Colon (tissue), 2 donors: ENCODE measurements around the gene RTP3.

Experiments
- FAIRE-seq: peaks from 2 replicates; lab custom pipeline; 2012; peaks lifted over from hg19 to GRCh38; lab: Jason Lieb, UNC
- donor health status: control.
- donor health status: control.

The RTP3 gene

GRCh38 chr3:46497556-46498265 is at the start of gene RTP3:
TSS of gene RTP3 (plus strand) at chr3:46497976. CDS start at chr3:46498063, 87 bp downstream.
- FAIRE-seq, result no peak

GRCh38 chr3:46448721-46449120 is 49.1 kb upstream of the RTP3 start:
- FAIRE-seq, result no peak

GRCh38 chr3:46449755-46450552 is 47.8 kb upstream of the RTP3 start:
- no peak for FAIRE-seq

GRCh38 chr3:46453526-46454208 is 44.1 kb upstream of the RTP3 start:
- no peak for FAIRE-seq

GRCh38 chr3:46454209-46454595 is 43.6 kb upstream of the RTP3 start:
- no peak for FAIRE-seq

- no peak for FAIRE-seq
Measured at GRCh38 chr3:46454606-46455005, 43.2 kb upstream of the RTP3 start.

- FAIRE-seq, result no peak
Measured at GRCh38 chr3:46455231-46456115, 42.3 kb upstream of the RTP3 start.

GRCh38 chr3:46456118-46456517 is 41.7 kb upstream of the RTP3 start:
- FAIRE-seq, result no peak

- no peak for FAIRE-seq
Measured at GRCh38 chr3:46460051-46460450, 37.7 kb upstream of the RTP3 start.

- FAIRE-seq, result no peak
Measured at GRCh38 chr3:46462111-46462510, 35.7 kb upstream of the RTP3 start.

- no peak for FAIRE-seq
Measured at GRCh38 chr3:46462511-46462910, 35.3 kb upstream of the RTP3 start.

- no peak for FAIRE-seq
Measured at GRCh38 chr3:46463120-46463867, 34.5 kb upstream of the RTP3 start.

- no peak for FAIRE-seq
Measured at GRCh38 chr3:46463868-46464241, 33.9 kb upstream of the RTP3 start.

- no peak for FAIRE-seq
Measured at GRCh38 chr3:46464326-46465195, 33.2 kb upstream of the RTP3 start, which contains the start of gene LTF. TSS of gene LTF (minus strand) at chr3:46464905. CDS start at chr3:46464867, 38 bp downstream.

- no peak for FAIRE-seq
Measured at GRCh38 chr3:46465196-46465520, 32.6 kb upstream of the RTP3 start.

- FAIRE-seq, result no peak
Measured at GRCh38 chr3:46466273-46466672, 31.5 kb upstream of the RTP3 start.

GRCh38 chr3:46466871-46467403 is 30.8 kb upstream of the RTP3 start:
- no peak for FAIRE-seq

- FAIRE-seq, result no peak
Measured at GRCh38 chr3:46467562-46467961, 30.2 kb upstream of the RTP3 start.

GRCh38 chr3:46468753-46469600 is 28.8 kb upstream of the RTP3 start:
- FAIRE-seq, result no peak
